Measurements from ENCODE around the gene TENM4.

The TENM4 gene

DNA sequence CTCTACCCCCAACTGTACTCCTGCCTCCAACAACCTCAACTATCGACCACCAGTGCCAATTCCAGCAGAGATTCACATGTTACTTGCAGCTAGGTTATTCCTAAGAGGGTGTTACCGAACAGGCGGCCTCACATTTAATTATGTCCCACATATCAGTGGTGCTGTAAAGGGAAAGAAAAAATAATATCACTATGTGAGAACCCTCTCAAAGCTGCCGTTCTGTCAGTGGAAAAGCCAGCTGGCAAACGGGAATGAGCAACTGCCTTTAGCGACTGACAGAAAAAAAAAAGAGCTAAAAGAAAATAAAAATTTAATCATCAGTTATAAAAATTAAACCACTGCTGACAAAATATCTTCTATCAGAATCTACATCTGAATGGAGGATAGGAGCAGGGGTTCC, 595.3 kb downstream of the TENM4 start:
- TF ChIP-seq REST (IDR thresholded peaks at IDR 0.05; ENCODE audit: insufficient read depth in 1 of 2, low read depth in 2 of 2, low read length in 2 of 2) (no peak), POLR2AphosphoS5 (IDR thresholded peaks at IDR 0.05; ENCODE audit: low read depth, low read length) (no peak), FOXP2 (optimal IDR thresholded peaks at IDR 0.05; ENCODE audit: borderline replicate concordance, extremely low read depth, extremely low read length, insufficient read depth) (no peak), TAF1 (IDR thresholded peaks at IDR 0.05; ENCODE audit: borderline replicate concordance, insufficient read depth, low read length) (no peak), SIN3A (IDR thresholded peaks at IDR 0.05; ENCODE audit: borderline replicate concordance, insufficient read depth, low read length) (no peak)

DNA sequence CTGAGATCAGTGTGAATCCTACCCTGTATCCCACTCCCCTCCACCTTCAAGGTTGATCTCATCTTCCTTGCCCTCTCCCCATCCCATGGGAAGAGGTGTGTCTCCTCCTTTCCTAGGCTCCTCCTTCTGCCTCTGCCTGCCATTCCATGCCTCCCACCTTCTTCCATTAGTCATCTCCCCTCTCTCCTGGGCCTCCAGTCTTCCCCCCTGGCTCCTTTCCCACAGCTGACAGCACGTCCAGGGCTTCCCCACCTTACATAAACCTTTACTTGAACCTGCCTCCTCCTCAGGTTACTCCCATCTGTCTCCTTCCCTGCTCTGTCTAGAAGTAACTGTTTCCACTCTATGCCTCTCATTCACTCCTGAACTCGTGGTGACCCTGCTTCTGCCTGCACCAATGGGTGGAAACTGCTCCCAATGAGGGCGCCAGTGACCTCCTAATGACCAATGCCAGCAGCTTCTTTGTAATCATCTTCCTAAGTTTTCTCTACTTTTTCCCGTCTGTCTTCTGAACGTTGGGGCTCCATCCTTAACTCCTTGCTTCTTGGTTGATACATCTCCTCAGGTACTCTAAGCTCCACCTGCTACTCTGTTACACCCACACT, 599.3 kb downstream of the TENM4 start:
- no peak for TF ChIP-seq REST (IDR thresholded peaks at IDR 0.05; ENCODE audit: insufficient read depth in 1 of 2, low read depth in 2 of 2, low read length in 2 of 2)
- TF ChIP-seq POLR2AphosphoS5 (IDR thresholded peaks at IDR 0.05; ENCODE audit: low read depth, low read length), result no peak
- TF ChIP-seq FOXP2 (optimal IDR thresholded peaks at IDR 0.05; ENCODE audit: borderline replicate concordance, extremely low read depth, extremely low read length, insufficient read depth), result no peak
- no peak for TF ChIP-seq SIN3A (IDR thresholded peaks at IDR 0.05; ENCODE audit: borderline replicate concordance, insufficient read depth, low read length)
- TF ChIP-seq TAF1 (IDR thresholded peaks at IDR 0.05; ENCODE audit: borderline replicate concordance, insufficient read depth, low read length), result no peak

- TF ChIP-seq TAF1 (IDR thresholded peaks at IDR 0.05; ENCODE audit: borderline replicate concordance, insufficient read depth, low read length), result no peak
Observed at GRCh38 chr11:78840623-78841022, 600.2 kb downstream of the TENM4 start.

DNA sequence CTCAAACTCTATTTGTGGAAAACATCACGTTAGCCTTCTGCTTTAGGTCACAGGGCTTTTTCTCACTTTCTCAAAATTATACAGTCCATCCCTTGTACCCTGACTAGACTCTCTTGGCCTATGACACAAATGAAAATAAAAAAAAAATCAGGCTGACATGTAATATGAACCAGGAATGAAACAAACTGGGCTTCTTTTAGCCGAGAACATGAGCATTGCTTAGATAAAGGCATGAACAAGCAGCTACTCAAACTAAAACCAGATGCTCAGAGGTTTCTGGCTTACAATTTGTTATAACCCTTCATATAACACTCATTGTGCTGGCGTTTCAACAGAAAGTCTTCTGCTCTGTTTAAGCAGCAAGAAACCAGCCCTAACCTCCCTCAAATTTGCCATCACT, 600.6 kb downstream of the TENM4 start:
- TF ChIP-seq REST (IDR thresholded peaks at IDR 0.05; ENCODE audit: insufficient read depth in 1 of 2, low read depth in 2 of 2, low read length in 2 of 2) (no peak), TAF1 (IDR thresholded peaks at IDR 0.05; ENCODE audit: borderline replicate concordance, insufficient read depth, low read length) (no peak), POLR2AphosphoS5 (IDR thresholded peaks at IDR 0.05; ENCODE audit: low read depth, low read length) (no peak), SIN3A (IDR thresholded peaks at IDR 0.05; ENCODE audit: borderline replicate concordance, insufficient read depth, low read length) (no peak), FOXP2 (optimal IDR thresholded peaks at IDR 0.05; ENCODE audit: borderline replicate concordance, extremely low read depth, extremely low read length, insufficient read depth) (no peak)

DNA sequence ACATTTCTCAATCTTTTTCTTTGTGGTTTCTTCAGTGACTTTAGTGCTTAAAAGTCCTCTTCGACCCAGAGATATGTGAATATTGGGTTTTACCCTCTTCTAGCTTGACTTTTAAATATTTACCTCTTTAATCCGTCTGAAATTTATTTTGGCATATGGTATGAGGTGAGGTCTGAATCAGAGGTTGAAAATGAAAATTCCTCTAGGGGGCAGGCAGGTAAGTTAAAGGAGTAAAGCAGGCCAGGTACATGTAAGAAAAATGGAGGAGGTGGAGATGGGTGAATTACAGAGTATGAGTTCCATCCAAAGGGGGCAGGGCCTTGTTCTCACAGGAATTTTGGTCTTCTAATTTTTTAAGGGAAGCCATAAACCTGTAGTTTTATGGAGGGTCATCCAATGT, 602.4 kb downstream of the TENM4 start:
- TF ChIP-seq FOXP2 (optimal IDR thresholded peaks at IDR 0.05; ENCODE audit: borderline replicate concordance, extremely low read depth, extremely low read length, insufficient read depth) (no peak), SIN3A (IDR thresholded peaks at IDR 0.05; ENCODE audit: borderline replicate concordance, insufficient read depth, low read length) (no peak), POLR2AphosphoS5 (IDR thresholded peaks at IDR 0.05; ENCODE audit: low read depth, low read length) (no peak), TAF1 (IDR thresholded peaks at IDR 0.05; ENCODE audit: borderline replicate concordance, insufficient read depth, low read length) (no peak), REST (IDR thresholded peaks at IDR 0.05; ENCODE audit: insufficient read depth in 1 of 2, low read depth in 2 of 2, low read length in 2 of 2) (no peak)
